Activated gamma-delta T cell (primary cell): ENCODE results near the gene MRPS25.
"Not testable (repeated sequence)": the region's sequence is repeated elsewhere in the genome, so short reads cannot be mapped to it uniquely, and the experiment has no call there.

Source experiments
- DNase-seq: peaks from one replicate; lab custom pipeline; 2025; lab: John Stamatoyannopoulos, UW

Gene MRPS25

GRCh38 chr3:15043408-15044171 is 21.5 kb downstream of the MRPS25 start:
- no peak for DNase-seq

GRCh38 chr3:15042936-15043335 is 22.2 kb downstream of the MRPS25 start:
- no peak for DNase-seq

- DNase-seq = no peak
Measured at GRCh38 chr3:15041950-15042349, 23.2 kb downstream of the MRPS25 start.

GRCh38 chr3:15040844-15041243 is 24.3 kb downstream of the MRPS25 start:
- no peak for DNase-seq

- DNase-seq = no peak
Measured at GRCh38 chr3:15038306-15038705, 26.8 kb downstream of the MRPS25 start.

GRCh38 chr3:15033103-15033502 is 32.0 kb downstream of the MRPS25 start:
- DNase-seq = no peak

- no peak for DNase-seq
Measured at GRCh38 chr3:15032650-15033049, 32.5 kb downstream of the MRPS25 start.

GRCh38 chr3:15029625-15030024 is 35.5 kb downstream of the MRPS25 start:
- no peak for DNase-seq

- no peak for DNase-seq
Measured at GRCh38 chr3:15023719-15024118, 41.4 kb downstream of the MRPS25 start.

GRCh38 chr3:15023249-15023648 is 41.9 kb downstream of the MRPS25 start:
- DNase-seq = no peak

GRCh38 chr3:15017191-15017590 is 47.9 kb downstream of the MRPS25 start:
- DNase-seq = no peak

- no peak for DNase-seq
Measured at GRCh38 chr3:15015456-15015855, 49.7 kb downstream of the MRPS25 start.

- no peak for DNase-seq
Measured at GRCh38 chr3:15014606-15015328, 50.3 kb downstream of the MRPS25 start.

GRCh38 chr3:15011174-15011573 is 53.9 kb downstream of the MRPS25 start:
- no peak for DNase-seq

GRCh38 chr3:15010664-15011063 is 54.5 kb downstream of the MRPS25 start:
- DNase-seq = no peak

- DNase-seq = no peak
Measured at GRCh38 chr3:15009167-15009566, 55.9 kb downstream of the MRPS25 start.

- no peak for DNase-seq
Measured at GRCh38 chr3:15007681-15008141, 57.4 kb downstream of the MRPS25 start.

GRCh38 chr3:14999182-14999581 is 65.9 kb downstream of the MRPS25 start:
- DNase-seq = not testable (repeated sequence)
